NOMO-1 treated with dmso at 0.1 percent for 144 hours (cell line): Measurements from ENCODE around the gene ANKRD65.
"Not testable (repeated sequence)": the region's sequence is repeated elsewhere in the genome, so short reads cannot be mapped to it uniquely, and the experiment has no call there.

ENCODE experiments used
- DNase-seq: peaks from one replicate; lab custom pipeline; 2025; ENCODE audit not compliant: unreplicated experiment; lab: John Stamatoyannopoulos, UW

The ANKRD65 gene

GRCh38 chr1:1421147-1421906 is at the start of gene ANKRD65:
ANKRD65 (minus strand) TSS chr1:1421276; CDS start chr1:1421005, 271 bp downstream.
- no peak for DNase-seq

- not testable (repeated sequence) for DNase-seq
Observed at GRCh38 chr1:1468196-1468985, 47.3 kb upstream of the ANKRD65 start.

- DNase-seq, result no peak
Observed at GRCh38 chr1:1463312-1463711, 42.2 kb upstream of the ANKRD65 start.

GRCh38 chr1:1462318-1462966 is 41.4 kb upstream of the ANKRD65 start:
- DNase-seq, result no peak

GRCh38 chr1:1461721-1462317 is 40.7 kb upstream of the ANKRD65 start:
- no peak for DNase-seq

GRCh38 chr1:1460540-1461130 is 39.6 kb upstream of the ANKRD65 start:
- DNase-seq, result no peak

GRCh38 chr1:1459711-1460110 is 38.6 kb upstream of the ANKRD65 start:
- DNase-seq, result not testable (repeated sequence)

- DNase-seq, result not testable (repeated sequence)
Observed at GRCh38 chr1:1459156-1459555, 38.1 kb upstream of the ANKRD65 start.

GRCh38 chr1:1456683-1457255 is 35.7 kb upstream of the ANKRD65 start:
- DNase-seq, result not testable (repeated sequence)

- not testable (repeated sequence) for DNase-seq
Observed at GRCh38 chr1:1455934-1456333, 34.9 kb upstream of the ANKRD65 start.

GRCh38 chr1:1455366-1455884 is 34.3 kb upstream of the ANKRD65 start:
- no peak for DNase-seq

GRCh38 chr1:1454286-1455056 is 33.4 kb upstream of the ANKRD65 start:
- DNase-seq, result not testable (repeated sequence)

- no peak for DNase-seq
Observed at GRCh38 chr1:1452882-1453281, 31.8 kb upstream of the ANKRD65 start.

- DNase-seq, result not testable (repeated sequence)
Observed at GRCh38 chr1:1452365-1452739, 31.3 kb upstream of the ANKRD65 start.

GRCh38 chr1:1451696-1452364 is 30.8 kb upstream of the ANKRD65 start:
- no peak for DNase-seq

- not testable (repeated sequence) for DNase-seq
Observed at GRCh38 chr1:1450616-1451015, 29.5 kb upstream of the ANKRD65 start.

- DNase-seq, result no peak
Observed at GRCh38 chr1:1449099-1449739, 28.1 kb upstream of the ANKRD65 start, which contains the start of gene ATAD3C. ATAD3C (plus strand) TSS chr1:1449689; CDS start chr1:1450684, 995 bp downstream.

GRCh38 chr1:1446631-1447030 is 25.6 kb upstream of the ANKRD65 start:
- DNase-seq, result not testable (repeated sequence)
